Panc1 (cell line): ENCODE measurements around the gene PRR5L. TPM values are rescaled to one million over a fixed set of nuclear protein-coding genes. Genes with fewer than 3 reads are reported as not detected.

ENCODE experiments used
- ATAC-seq: fragments of 200-7000 bp; cut with Tn5 transposase; 2 replicates; pipeline ENCODE4 v1.9.1; 2020; ENCODE audit warnings: mild to moderate bottlenecking, moderate library complexity
- BruUV-seq: library from RNA; stranded (reverse); fragments of 400-500 nt; replicated peaks from 2 replicates; lab custom pipeline; 2021; lab: Mats Ljungman, UMichigan
- CTCF ChIA-PET: fragments of 300-600 bp; sonication (Branson Sonifier 250); formaldehyde crosslinking; loops from one replicate; lab custom pipeline; 2022; ENCODE audit warnings: antibody characterized with exemption; lab: Charles Lee
- POLR2A ChIA-PET: fragments of 300-600 bp; sonication (Branson Sonifier 250); formaldehyde crosslinking; loops from one replicate; lab custom pipeline; 2022; ENCODE audit warnings: antibody characterized with exemption; lab: Charles Lee
- DNase-seq: peaks from one replicate; pipeline ENCODE4 v3.0.0-alpha.2; 2010; ENCODE audit warnings: low read depth, low spot score
- H3K27ac ChIP-seq: 2 replicates; pipeline ENCODE4 v1.5.1; 2011; ENCODE audit warnings: mild to moderate bottlenecking, low read length, inconsistent platforms
- H3K27me3 ChIP-seq: fragments of 200-500 bp; sonication (Bioruptor generic); 2 replicates; pipeline ENCODE4 v1.6.0; 2014; ENCODE audit warnings: low read length, inconsistent platforms; ENCODE audit not compliant: control insufficient read depth, insufficient read depth
- H3K36me3 ChIP-seq: fragments of 200-500 bp; sonication (Bioruptor generic); 2 replicates; pipeline ENCODE4 v1.5.1; 2014; ENCODE audit warnings: inconsistent platforms, mild to moderate bottlenecking, low read length, moderate library complexity; ENCODE audit not compliant: control insufficient read depth, insufficient read depth
- H3K4me1 ChIP-seq: 2 replicates; pipeline ENCODE4 v1.5.1; 2011; ENCODE audit warnings: inconsistent platforms, mild to moderate bottlenecking, low read length, moderate library complexity; ENCODE audit not compliant: control insufficient read depth, insufficient read depth
- H3K4me3 ChIP-seq, 2 experiments: 2 replicates each; pipeline ENCODE4 v1.5.1; 2011 to 2012; ENCODE audit warnings: low read depth in 2 of 2, low read length in 2 of 2, mild to moderate bottlenecking in 2 of 2, inconsistent platforms in 1 of 2, moderate library complexity in 1 of 2
- H3K9me3 ChIP-seq: fragments of 200-500 bp; sonication (Bioruptor generic); 2 replicates; pipeline ENCODE4 v1.5.1; 2014; ENCODE audit warnings: low read depth, mild to moderate bottlenecking, inconsistent platforms, low read length, moderate library complexity; ENCODE audit not compliant: control insufficient read depth, insufficient read depth
- CTCF ChIP-seq: fragments of 450-650 bp; IDR thresholded peaks from 2 replicates; pipeline ENCODE4 v1.5.1; 2017; ENCODE audit warnings: mild to moderate bottlenecking
- POLR2AphosphoS5 ChIP-seq: IDR thresholded peaks from 2 replicates; pipeline ENCODE4 v1.6.1; 2012; ENCODE audit warnings: mild to moderate bottlenecking, low read depth, low read length, moderate library complexity
- REST ChIP-seq, 2 experiments: IDR thresholded peaks; 2 replicates each; pipeline ENCODE4 v1.6.1; 2011 to 2012; ENCODE audit warnings: low read depth in 2 of 2, control low read depth in 1 of 2, low read length in 1 of 2, mild to moderate bottlenecking in 1 of 2, moderate library complexity in 1 of 2; ENCODE audit not compliant: insufficient read depth in 1 of 2
- SIN3A ChIP-seq: IDR thresholded peaks from 2 replicates; pipeline ENCODE4 v1.6.1; 2012; ENCODE audit warnings: low read depth, mild to moderate bottlenecking, low read length, moderate library complexity, borderline replicate concordance; ENCODE audit not compliant: insufficient read depth
- TCF7L2 ChIP-seq: IDR thresholded peaks from 2 replicates; pipeline ENCODE4 v1.6.1; 2011; ENCODE audit warnings: mild to moderate bottlenecking, low read depth, low read length, inconsistent platforms
- in situ Hi-C: cut with HindIII; loops from 2 replicates; pipeline ENCODE4 v1.10.0; 2016; ENCODE audit warnings: low sequenced_read_pairs, low pct_unique_long_range_greater_than_20kb
- intact Hi-C: fragments of 100-400 bp; cut with micrococcal nuclease; formaldehyde crosslinking; loops from one replicate; pipeline ENCODE4 v1.10.0; 2022; ENCODE audit not compliant: unreplicated experiment
- total RNA-seq: library from RNA; stranded (reverse); gene quantifications from one replicate; pipeline ENCODE4 v1.2.1, GENCODE V29; 2021; ENCODE audit not compliant: unreplicated experiment

Gene PRR5L
- total RNA-seq, 1 experiment from 2014 or later: 0.36 TPM

GRCh38 chr11:36452236-36452940 is 156.3 kb downstream of the PRR5L start:
- Histone ChIP-seq H3K4me3 (no peak overlapping the region), H3K27me3 (no peaks in the 10 kb centered on the region), H3K27ac (no peak overlapping the region), H3K36me3 (no peaks in the 10 kb centered on the region), H3K4me1 (no peaks in the 10 kb centered on the region; the same call in 1 of the 2 replicates), H3K9me3 (no peaks in the 10 kb centered on the region)
- in situ Hi-C loops: no loop called here
- ChIA-PET POLR2A (no interaction called here), CTCF (no interaction called here)
- BruUV-seq: no TSS peak
- DNase-seq (no peak), ATAC-seq (no peak)
- intact Hi-C loops: no loop called here
- no peak for TF ChIP-seq REST (IDR thresholded peaks at IDR 0.05; ENCODE audit: insufficient read depth in 1 of 2, low read depth in 2 of 2, low read length in 1 of 2)
- TF ChIP-seq CTCF: no peak
- TF ChIP-seq TCF7L2: no peak
- TF ChIP-seq POLR2AphosphoS5: no peak
- TF ChIP-seq SIN3A: no peak

- ChIA-PET POLR2A (no interaction called here), CTCF (no interaction called here)
- H3K4me3 ChIP-seq: no peak overlapping the region
- no TSS peak for BruUV-seq
- no peak overlapping the region for H3K27ac ChIP-seq
- H3K36me3 ChIP-seq: no peaks in the 10 kb centered on the region
- ATAC-seq: no peak
- TF ChIP-seq POLR2AphosphoS5: no peak
- no peak for TF ChIP-seq TCF7L2
- no peak for TF ChIP-seq REST (IDR thresholded peaks at IDR 0.05; ENCODE audit: insufficient read depth in 1 of 2, low read depth in 2 of 2, low read length in 1 of 2)
- no peak for TF ChIP-seq CTCF
- no peak for TF ChIP-seq SIN3A
- DNase-seq: no peak
- no peaks in the 10 kb centered on the region for H3K27me3 ChIP-seq
- in situ Hi-C loops (no loop called here), intact Hi-C loops (no loop called here)
- no peaks in the 10 kb centered on the region for H3K9me3 ChIP-seq
- H3K4me1 ChIP-seq: no peaks in the 10 kb centered on the region; the same call in 1 of the 2 replicates
Measured at GRCh38 chr11:36452961-36453360, 156.9 kb downstream of the PRR5L start.
